Astrocyte of the spinal cord (primary cell): ENCODE results near the gene DDAH1.
"Not testable (repeated sequence)": the region's sequence is repeated elsewhere in the genome, so short reads cannot be mapped to it uniquely, and the experiment has no call there.

Source experiments
- DNase-seq: peaks from one replicate; pipeline ENCODE4 v3.0.0; 2011; ENCODE audit warnings: low read depth, low spot score
- H3K4me3 ChIP-seq: 2 replicates; pipeline ENCODE4 v1.5.1; 2011; ENCODE audit warnings: low read depth, mild to moderate bottlenecking, low read length, moderate library complexity
- CTCF ChIP-seq: IDR thresholded peaks from 2 replicates; pipeline ENCODE4 v1.5.1; 2012; ENCODE audit warnings: low read depth, mild to moderate bottlenecking, low read length, inconsistent platforms
- in situ Hi-C: cut with HindIII; loops from 2 replicates; pipeline ENCODE4 v1.10.0; 2017; ENCODE audit warnings: low sequenced_read_pairs

DDAH1 gene

GRCh38 chr1:85465099-85465785 is at the start of gene DDAH1:
Gene DDAH1 (minus strand): TSS chr1:85465159. CDS start chr1:85465045, 114 bp downstream.
- peak; percentile 68 for DNase-seq

GRCh38 chr1:85513998-85514397 is 49.0 kb upstream of the DDAH1 start:
- in situ Hi-C loops, DNase-seq, H3K4me3 ChIP-seq: not testable (repeated sequence)

More at GRCh38 chr1:85465099-85465785, at the start of gene DDAH1:
- H3K4me3 ChIP-seq = peak within 1 kb of the TSS; percentile 89
- no peak for TF ChIP-seq CTCF
- in situ Hi-C loops = no loop called here

- no peak for DNase-seq
- in situ Hi-C loops = no loop called here
- H3K4me3 ChIP-seq = no peak overlapping the region
- no peak for TF ChIP-seq CTCF
Observed at GRCh38 chr1:85504417-85504816, 39.5 kb upstream of the DDAH1 start.

GRCh38 chr1:85502625-85503083 is 37.7 kb upstream of the DDAH1 start:
- peak; percentile 67 for TF ChIP-seq CTCF
- H3K4me3 ChIP-seq = no peak overlapping the region
- in situ Hi-C loops = no loop called here
- DNase-seq = peak; percentile 79

GRCh38 chr1:85502171-85502570 is 37.2 kb upstream of the DDAH1 start:
- DNase-seq = no peak
- no peak overlapping the region for H3K4me3 ChIP-seq
- in situ Hi-C loops = no loop called here
- no peak for TF ChIP-seq CTCF

GRCh38 chr1:85501355-85501898 is 36.5 kb upstream of the DDAH1 start:
- H3K4me3 ChIP-seq = no peak overlapping the region
- TF ChIP-seq CTCF = no peak
- in situ Hi-C loops = no loop called here
- DNase-seq = no peak

- in situ Hi-C loops = no loop called here
- TF ChIP-seq CTCF = no peak
- DNase-seq = no peak
- H3K4me3 ChIP-seq = no peak overlapping the region
Observed at GRCh38 chr1:85496941-85497582, 32.1 kb upstream of the DDAH1 start.
